ENCODE measurements around the gene CT45A3. TPM values are rescaled to one million over a fixed set of nuclear protein-coding genes. Genes with fewer than 3 reads are reported as not detected.
A peak's percentile ranks its signal among the peaks of the same experiment; 100 is the strongest.
"Not testable (repeated sequence)": the region's sequence is repeated elsewhere in the genome, so short reads cannot be mapped to it uniquely, and the experiment has no call there.

CT45A3 gene, protein sequence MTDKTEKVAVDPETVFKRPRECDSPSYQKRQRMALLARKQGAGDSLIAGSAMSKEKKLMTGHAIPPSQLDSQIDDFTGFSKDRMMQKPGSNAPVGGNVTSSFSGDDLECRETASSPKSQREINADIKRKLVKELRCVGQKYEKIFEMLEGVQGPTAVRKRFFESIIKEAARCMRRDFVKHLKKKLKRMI
- polyA plus RNA-seq, result not detected
- long read RNA-seq, donor 1, result 0 reads
- long read RNA-seq, donor 2, result 0 reads
- long read RNA-seq, donor 3, result 0 reads
- long read RNA-seq, donor 4, result 0 reads
- long read RNA-seq, donor 5, result 0 reads
- long read RNA-seq, donor 6, result 0 reads
- long read RNA-seq, donor 7, result 0 reads
- long read RNA-seq, donor 8, result 0 reads
- long read RNA-seq, donor 9, result 0 reads
- long read RNA-seq, donor 10, result 0 reads
- long read RNA-seq, donor 11, result 0 reads

DNA sequence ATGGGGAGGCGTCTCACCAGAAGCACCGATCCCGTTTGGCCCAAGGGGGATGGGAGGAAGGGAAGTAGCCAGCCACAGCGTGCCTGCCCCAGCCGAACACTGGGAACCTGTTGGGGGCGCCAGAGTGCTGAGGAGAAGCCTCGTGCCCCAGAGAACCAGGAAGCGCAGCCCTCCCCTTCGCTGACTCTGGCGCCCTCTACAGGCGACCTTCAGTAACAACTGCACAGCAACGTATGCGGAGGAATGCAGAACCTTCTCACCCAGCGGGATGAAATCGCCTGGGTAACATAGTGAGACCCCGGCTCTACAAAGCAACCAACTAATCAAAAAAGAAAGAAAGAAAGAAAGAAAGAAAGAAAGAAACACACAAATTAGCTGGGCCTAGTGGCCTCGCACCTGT lies at the start of gene CT45A3:
TSS of gene CT45A3 (minus strand) at position 101 of the 400 bp plus-strand sequence. CDS start 3,747 bp downstream, outside the sequence.
- H3K27me3 ChIP-seq (ENCODE audit: control insufficient read depth, insufficient read depth, low read length); H3K4me3 ChIP-seq (ENCODE audit: low read length); H3K27ac ChIP-seq (ENCODE audit: low read length); H3K36me3 ChIP-seq (ENCODE audit: control insufficient read depth, insufficient read depth, low read length); H3K9me3 ChIP-seq (ENCODE audit: control insufficient read depth, low read depth, low read length); H3K4me1 ChIP-seq (ENCODE audit: control insufficient read depth, insufficient read depth, low read length); DNase-seq: not testable (repeated sequence)
- no CpG with 5 or more reads among the region's 17 CpGs for WGBS (ENCODE audit: insufficient coverage, low lambda C conversion rate)

DNA sequence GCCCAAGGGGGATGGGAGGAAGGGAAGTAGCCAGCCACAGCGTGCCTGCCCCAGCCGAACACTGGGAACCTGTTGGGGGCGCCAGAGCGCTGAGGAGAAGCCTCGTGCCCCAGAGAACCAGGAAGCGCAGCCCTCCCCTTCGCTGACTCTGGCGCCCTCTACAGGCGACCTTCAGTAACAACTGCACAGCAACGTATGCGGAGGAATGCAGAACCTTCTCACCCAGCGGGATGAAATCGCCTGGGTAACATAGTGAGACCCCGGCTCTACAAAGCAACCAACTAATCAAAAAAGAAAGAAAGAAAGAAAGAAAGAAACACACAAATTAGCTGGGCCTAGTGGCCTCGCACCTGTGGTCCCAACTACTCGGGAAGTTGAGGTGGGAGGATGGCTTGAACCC lies 34.7 kb upstream of the CT45A3 start, which contains the start of gene CT45A6:
TSS of gene CT45A6 (minus strand) at position 101 of the 400 bp plus-strand sequence. CDS start 3,794 bp downstream, outside the sequence.
- WGBS (ENCODE audit: insufficient coverage, low lambda C conversion rate), result no CpG with 5 or more reads among the region's 16 CpGs
- not testable (repeated sequence) for H3K27me3 ChIP-seq (ENCODE audit: control insufficient read depth, insufficient read depth, low read length); H3K36me3 ChIP-seq (ENCODE audit: control insufficient read depth, insufficient read depth, low read length); H3K4me3 ChIP-seq (ENCODE audit: low read length); H3K27ac ChIP-seq (ENCODE audit: low read length); H3K9me3 ChIP-seq (ENCODE audit: control insufficient read depth, low read depth, low read length); DNase-seq; H3K4me1 ChIP-seq (ENCODE audit: control insufficient read depth, insufficient read depth, low read length)

DNA sequence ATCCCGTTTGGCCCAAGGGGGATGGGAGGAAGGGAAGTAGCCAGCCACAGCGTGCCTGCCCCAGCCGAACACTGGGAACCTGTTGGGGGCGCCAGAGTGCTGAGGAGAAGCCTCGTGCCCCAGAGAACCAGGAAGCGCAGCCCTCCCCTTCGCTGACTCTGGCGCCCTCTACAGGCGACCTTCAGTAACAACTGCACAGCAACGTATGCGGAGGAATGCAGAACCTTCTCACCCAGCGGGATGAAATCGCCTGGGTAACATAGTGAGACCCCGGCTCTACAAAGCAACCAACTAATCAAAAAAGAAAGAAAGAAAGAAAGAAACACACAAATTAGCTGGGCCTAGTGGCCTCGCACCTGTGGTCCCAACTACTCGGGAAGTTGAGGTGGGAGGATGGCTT lies 17.4 kb upstream of the CT45A3 start, which contains the start of gene CT45A5:
TSS of gene CT45A5 (minus strand) at position 101 of the 400 bp plus-strand sequence. CDS start 3,774 bp downstream, outside the sequence.
- not testable (repeated sequence) for DNase-seq; H3K9me3 ChIP-seq (ENCODE audit: control insufficient read depth, low read depth, low read length); H3K27me3 ChIP-seq (ENCODE audit: control insufficient read depth, insufficient read depth, low read length); H3K27ac ChIP-seq (ENCODE audit: low read length); H3K36me3 ChIP-seq (ENCODE audit: control insufficient read depth, insufficient read depth, low read length); H3K4me1 ChIP-seq (ENCODE audit: control insufficient read depth, insufficient read depth, low read length); H3K4me3 ChIP-seq (ENCODE audit: low read length)
- WGBS (ENCODE audit: insufficient coverage, low lambda C conversion rate), result no CpG with 5 or more reads among the region's 16 CpGs

DNA sequence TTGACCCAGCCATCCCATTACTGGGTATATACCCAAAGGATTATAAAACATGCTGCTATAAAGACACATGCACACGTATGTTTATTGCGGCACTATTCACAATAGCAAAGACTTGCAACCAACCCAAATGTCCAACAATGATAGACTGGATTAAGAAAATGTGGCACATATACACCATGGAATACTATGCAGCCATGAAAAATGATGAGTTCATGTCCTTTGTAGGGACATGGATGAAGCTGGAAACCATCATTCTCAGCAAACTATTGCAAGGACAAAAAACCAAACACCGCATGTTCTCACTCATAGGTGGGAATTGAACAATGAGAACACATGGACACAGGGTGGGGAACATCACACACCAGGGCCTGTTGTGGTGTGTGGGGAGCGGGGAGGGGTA lies 23.3 kb downstream of the CT45A3 start:
- not testable (repeated sequence) for H3K9me3 ChIP-seq (ENCODE audit: control insufficient read depth, low read depth, low read length); H3K4me1 ChIP-seq (ENCODE audit: control insufficient read depth, insufficient read depth, low read length); H3K27ac ChIP-seq (ENCODE audit: low read length); DNase-seq; H3K4me3 ChIP-seq (ENCODE audit: low read length); H3K27me3 ChIP-seq (ENCODE audit: control insufficient read depth, insufficient read depth, low read length); H3K36me3 ChIP-seq (ENCODE audit: control insufficient read depth, insufficient read depth, low read length)
- no CpG with 5 or more reads among the region's 4 CpGs for WGBS (ENCODE audit: insufficient coverage, low lambda C conversion rate)

DNA sequence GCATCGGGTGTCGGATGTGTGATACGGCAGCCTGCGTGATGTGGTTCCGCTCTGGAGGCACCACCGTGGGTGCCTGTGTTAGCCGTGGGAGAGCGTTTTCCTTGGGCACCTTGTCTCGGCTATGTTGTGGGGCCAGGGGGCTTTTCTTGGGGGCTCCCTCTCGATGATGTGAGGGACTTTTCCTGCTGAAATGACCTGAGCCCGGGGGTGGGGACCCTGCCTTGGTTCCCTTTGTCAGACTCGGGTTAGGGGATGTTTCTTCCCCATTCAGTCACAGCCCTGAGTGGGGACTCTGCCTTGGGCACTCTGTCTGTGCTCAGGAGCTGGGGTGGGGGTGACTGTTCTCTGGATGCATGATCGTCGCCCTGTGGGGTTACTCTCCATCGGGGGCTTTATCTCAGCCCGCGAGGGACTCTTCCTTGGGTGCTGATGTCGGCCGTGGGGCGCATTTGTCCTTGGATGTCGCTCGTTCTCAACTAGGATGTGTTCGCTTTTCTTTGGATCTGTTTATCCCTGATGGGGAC lies 26.7 kb downstream of the CT45A3 start:
- Histone ChIP-seq H3K9me3 (ENCODE audit: control insufficient read depth, low read depth, low read length) (no peaks in the 10 kb centered on the region), H3K4me3 (ENCODE audit: low read length) (no peak overlapping the region), H3K27me3 (ENCODE audit: control insufficient read depth, insufficient read depth, low read length) (no peaks in the 10 kb centered on the region), H3K4me1 (ENCODE audit: control insufficient read depth, insufficient read depth, low read length) (no peaks in the 10 kb centered on the region), H3K36me3 (ENCODE audit: control insufficient read depth, insufficient read depth, low read length) (no peaks in the 10 kb centered on the region), H3K27ac (ENCODE audit: low read length) (no peak overlapping the region)
- no CpG with 5 or more reads among the region's 23 CpGs for WGBS (ENCODE audit: insufficient coverage, low lambda C conversion rate)
- DNase-seq, result no peak

DNA sequence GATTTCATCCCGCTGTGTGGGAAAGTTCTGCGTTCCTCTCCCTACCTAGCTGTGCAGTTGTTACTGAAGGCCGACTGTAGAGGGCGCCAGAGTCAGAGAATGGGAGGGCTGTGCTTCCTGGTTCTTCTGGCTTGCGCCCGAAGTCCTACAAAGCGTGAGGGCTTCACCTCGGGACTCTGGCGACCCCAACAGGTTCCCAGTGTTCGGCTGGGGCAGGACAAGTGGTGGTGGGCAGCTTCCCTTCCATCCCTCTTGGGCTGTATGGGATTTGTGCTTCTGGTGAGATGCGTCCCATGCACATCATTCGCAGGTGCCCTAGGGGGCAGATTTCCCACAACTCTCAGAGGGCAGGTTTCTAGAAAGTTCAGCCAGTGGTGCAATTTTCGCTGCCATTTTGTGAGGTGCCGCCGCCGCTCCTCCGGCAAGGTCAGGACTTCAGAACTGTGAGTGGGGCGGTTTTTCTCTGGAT lies 27.3 kb downstream of the CT45A3 start:
- Histone ChIP-seq H3K4me1 (ENCODE audit: control insufficient read depth, insufficient read depth, low read length) (no peaks in the 10 kb centered on the region), H3K27ac (ENCODE audit: low read length) (no peak overlapping the region), H3K27me3 (ENCODE audit: control insufficient read depth, insufficient read depth, low read length) (no peaks in the 10 kb centered on the region), H3K9me3 (ENCODE audit: control insufficient read depth, low read depth, low read length) (no peaks in the 10 kb centered on the region), H3K4me3 (ENCODE audit: low read length) (no peak overlapping the region), H3K36me3 (ENCODE audit: control insufficient read depth, insufficient read depth, low read length) (no peaks in the 10 kb centered on the region)
- no CpG with 5 or more reads among the region's 18 CpGs for WGBS (ENCODE audit: insufficient coverage, low lambda C conversion rate)
- DNase-seq, result peak in 1 of 2 donors; percentile 1

DNA sequence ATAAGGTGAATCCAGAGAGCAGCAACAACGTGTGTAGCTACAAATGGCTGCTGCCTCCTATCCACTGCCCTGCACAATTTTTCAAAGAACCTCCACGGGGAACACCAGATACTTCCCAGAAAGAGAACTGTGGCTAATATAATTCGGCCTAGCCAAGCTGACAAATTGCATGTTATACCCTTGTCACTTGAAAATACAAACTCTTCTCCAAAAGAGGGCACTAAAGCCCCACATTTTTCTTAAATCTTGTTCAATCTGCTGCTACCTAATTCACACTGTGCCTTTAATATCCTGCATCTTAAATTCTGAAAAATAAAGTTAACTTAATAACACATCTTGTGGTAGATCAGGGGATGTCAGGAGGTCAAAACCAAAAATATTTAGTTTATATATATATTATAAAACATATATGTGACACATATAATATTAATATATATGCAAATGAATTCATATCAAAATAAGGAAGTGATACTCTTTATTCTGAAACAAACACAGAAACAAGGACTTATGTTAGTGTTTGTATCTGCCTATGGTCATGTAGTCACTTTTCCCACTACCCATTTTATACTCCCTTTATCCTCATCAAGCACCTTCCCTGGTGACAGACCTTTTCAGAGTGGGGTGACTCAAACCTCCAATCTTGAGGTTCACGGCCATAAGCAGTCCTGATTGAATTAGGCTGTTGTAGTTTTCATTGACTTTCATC lies 30.5 kb downstream of the CT45A3 start:
- Histone ChIP-seq H3K4me1 (ENCODE audit: control insufficient read depth, insufficient read depth, low read length) (no peaks in the 10 kb centered on the region), H3K36me3 (ENCODE audit: control insufficient read depth, insufficient read depth, low read length) (no peaks in the 10 kb centered on the region), H3K9me3 (ENCODE audit: control insufficient read depth, low read depth, low read length) (no peaks in the 10 kb centered on the region), H3K27me3 (ENCODE audit: control insufficient read depth, insufficient read depth, low read length) (no peaks in the 10 kb centered on the region), H3K27ac (ENCODE audit: low read length) (no peak overlapping the region), H3K4me3 (ENCODE audit: low read length) (no peak overlapping the region)
- no CpG with 5 or more reads among the region's 4 CpGs for WGBS (ENCODE audit: insufficient coverage, low lambda C conversion rate)
- DNase-seq, result no peak

DNA sequence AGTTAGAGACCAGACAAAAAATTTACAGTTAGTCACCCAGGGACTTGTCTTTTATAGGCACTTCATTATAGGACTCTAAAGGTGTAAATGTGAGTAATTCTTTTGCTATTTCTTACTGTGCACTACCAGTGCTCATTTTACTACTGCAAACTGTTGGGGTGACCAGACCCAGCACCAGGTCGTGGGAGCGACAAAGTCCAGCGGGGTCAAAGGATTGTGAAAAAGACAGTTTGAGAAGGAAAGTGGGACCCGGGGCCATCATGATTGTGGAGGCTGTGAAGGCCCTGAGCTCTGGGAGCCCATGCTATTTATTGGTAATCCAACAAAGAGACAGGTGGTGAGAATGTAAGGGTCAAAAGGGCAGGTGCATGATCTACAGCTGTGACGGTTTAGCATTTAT lies 33.3 kb downstream of the CT45A3 start:
- H3K27me3 ChIP-seq (ENCODE audit: control insufficient read depth, insufficient read depth, low read length); H3K27ac ChIP-seq (ENCODE audit: low read length); H3K36me3 ChIP-seq (ENCODE audit: control insufficient read depth, insufficient read depth, low read length); H3K9me3 ChIP-seq (ENCODE audit: control insufficient read depth, low read depth, low read length); DNase-seq; H3K4me1 ChIP-seq (ENCODE audit: control insufficient read depth, insufficient read depth, low read length); H3K4me3 ChIP-seq (ENCODE audit: low read length): not testable (repeated sequence)
- no CpG with 5 or more reads among the region's 5 CpGs for WGBS (ENCODE audit: insufficient coverage, low lambda C conversion rate)

DNA sequence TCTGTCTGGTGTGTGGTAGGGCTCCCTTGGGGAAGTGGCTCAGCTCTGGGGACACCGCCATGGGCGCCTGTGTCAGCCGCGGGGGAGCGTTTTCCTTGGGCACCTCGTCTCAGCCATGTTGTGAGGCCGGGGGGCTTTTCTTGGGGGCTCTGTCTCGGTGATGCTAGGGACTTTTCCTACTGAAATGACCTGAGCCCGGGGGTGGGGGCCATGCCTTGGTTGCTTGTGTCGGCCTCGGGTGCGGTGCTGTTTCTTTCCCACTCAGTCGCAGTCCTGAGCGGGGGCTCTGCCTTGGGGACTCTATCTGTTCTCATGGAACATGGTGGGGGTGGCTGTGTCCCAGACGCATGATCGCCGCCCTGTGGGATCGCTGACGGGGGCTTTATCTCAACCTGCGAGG lies 54.2 kb downstream of the CT45A3 start:
- no peaks in the 10 kb centered on the region for H3K36me3 ChIP-seq (ENCODE audit: control insufficient read depth, insufficient read depth, low read length)
- H3K27ac ChIP-seq (ENCODE audit: low read length), result no peak overlapping the region
- H3K9me3 ChIP-seq (ENCODE audit: control insufficient read depth, low read depth, low read length), result no peaks in the 10 kb centered on the region
- no peak overlapping the region for H3K4me3 ChIP-seq (ENCODE audit: low read length)
- no peaks in the 10 kb centered on the region for H3K27me3 ChIP-seq (ENCODE audit: control insufficient read depth, insufficient read depth, low read length)
- no peaks in the 10 kb centered on the region for H3K4me1 ChIP-seq (ENCODE audit: control insufficient read depth, insufficient read depth, low read length)
- no CpG with 5 or more reads among the region's 20 CpGs for WGBS (ENCODE audit: insufficient coverage, low lambda C conversion rate)
- no peak for DNase-seq

DNA sequence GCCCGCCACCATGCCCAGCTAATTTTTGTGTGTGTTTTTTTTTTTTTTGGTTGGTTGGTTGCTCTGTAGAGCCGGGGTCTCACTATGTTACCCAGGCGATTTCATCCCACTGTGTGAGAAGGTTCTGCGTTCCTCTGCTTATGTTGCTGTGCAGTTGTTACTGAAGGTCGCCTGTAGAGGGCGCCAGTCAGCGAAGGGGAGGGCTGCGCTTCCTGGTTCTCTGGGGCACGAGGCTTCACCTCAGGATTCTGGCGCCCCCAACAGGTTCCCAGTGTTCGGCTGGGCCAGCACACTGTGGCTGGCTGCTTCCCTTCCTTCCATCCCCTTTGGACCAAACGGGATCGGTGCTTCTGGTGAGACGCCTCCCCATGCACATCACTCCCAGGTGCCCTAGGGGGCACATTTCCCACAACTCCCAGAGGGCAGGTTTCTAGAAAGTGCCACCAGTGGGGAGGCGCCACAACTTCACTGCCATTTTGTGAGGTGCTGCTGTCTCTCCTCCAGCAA lies 54.8 kb downstream of the CT45A3 start, which contains the start of gene CT45A1:
TSS of gene CT45A1 (plus strand) at position 457 of the 507 bp plus-strand sequence. CDS start 5,302 bp downstream, outside the sequence.
- DNase-seq; H3K36me3 ChIP-seq (ENCODE audit: control insufficient read depth, insufficient read depth, low read length); H3K9me3 ChIP-seq (ENCODE audit: control insufficient read depth, low read depth, low read length); H3K27me3 ChIP-seq (ENCODE audit: control insufficient read depth, insufficient read depth, low read length); H3K4me1 ChIP-seq (ENCODE audit: control insufficient read depth, insufficient read depth, low read length); H3K4me3 ChIP-seq (ENCODE audit: low read length); H3K27ac ChIP-seq (ENCODE audit: low read length): not testable (repeated sequence)
- WGBS (ENCODE audit: insufficient coverage, low lambda C conversion rate), result no CpG with 5 or more reads among the region's 15 CpGs
